Testis (tissue), 2 donors: ENCODE results near the gene ULK4.

Experiments used
- CTCF ChIP-seq, 3 experiments: fragments of 450-650 bp in 2 of 3; fragments of 200-600 bp in 1 of 3; sonication (generic) in 1 of 3; IDR thresholded peaks; one replicate each; pipeline ENCODE4 v1.5.1; 2016 to 2019; ENCODE audit warnings: antibody characterized with exemption in 3 of 3, mild to moderate bottlenecking in 2 of 3, moderate library complexity in 1 of 3
- POLR2A ChIP-seq: fragments of 450-650 bp; IDR thresholded peaks from one replicate; pipeline ENCODE4 v1.6.1; 2017; ENCODE audit warnings: antibody characterized with exemption, mild to moderate bottlenecking, moderate library complexity

GRCh38 chr3:41462103-41462691 is 499.7 kb downstream of the ULK4 start:
- TF ChIP-seq CTCF (IDR thresholded peaks at IDR 0.05) (no peak), POLR2A (no peak)
